Lower leg skin (tissue), 4 donors: ENCODE data around the gene AMOTL2. TPM values are rescaled to one million over a fixed set of nuclear protein-coding genes. Genes with fewer than 3 reads are reported as not detected.
A peak's percentile ranks its signal among the peaks of the same experiment; 100 is the strongest.

Source experiments
- DNase-seq, 2 donors: peaks; one replicate each; pipeline ENCODE4 v3.0.0-alpha.2; 2019; ENCODE audit warnings: low spot score in 2 of 2
- H3K4me3 ChIP-seq: fragments of 200-600 bp; sonication (generic); 2 replicates; pipeline ENCODE4 v1.5.1; 2017; ENCODE audit warnings: mild to moderate bottlenecking, low read depth; ENCODE audit not compliant: poor library complexity, severe bottlenecking
- CTCF ChIP-seq, 3 donors: fragments of 450-650 bp; IDR thresholded peaks; one replicate each; pipeline ENCODE4 v1.5.1; 2016; ENCODE audit warnings: antibody characterized with exemption in 3 of 3, mild to moderate bottlenecking in 3 of 3, moderate library complexity in 2 of 3
- POLR2A ChIP-seq, 2 donors: fragments of 450-650 bp; IDR thresholded peaks; one replicate each; pipeline ENCODE4 v1.6.1; 2016 to 2017; ENCODE audit warnings: antibody characterized with exemption in 2 of 2, mild to moderate bottlenecking in 1 of 2, moderate library complexity in 1 of 2
- WGBS, 2 donors: methylation state at CpG; one replicate each; pipeline ENCODE4 v1.1.5; 2018; 5-methylcytosine and 5-hydroxymethylcytosine counted together
- intact Hi-C: fragments of 100-400 bp; cut with DNase I; formaldehyde crosslinking; loops from one replicate; pipeline ENCODE4 v1.15.0; 2023; ENCODE audit warnings: low total_unique reads
- total RNA-seq, 4 donors: library from RNA; depleted of rRNA; stranded (reverse); fragments of >200 nt; gene quantifications; one replicate each; pipeline ENCODE4 v1.1.0, GENCODE V29; 2016

AMOTL2 gene
- total RNA-seq, 4 donors from 2014 or later = 97.1 to 151 (median 120) TPM

- intact Hi-C loops = no loop called here
- 84 to 95% methylated on average over 10 of the region's 10 CpGs for WGBS, 2 donors
- no peak overlapping the region for H3K4me3 ChIP-seq
- DNase-seq = peak in 1 of 2 donors; percentile 75
- TF ChIP-seq CTCF (IDR thresholded peaks at IDR 0.05) = no peak
- no peak for TF ChIP-seq POLR2A (IDR thresholded peaks at IDR 0.05)
These were observed 50.0 kb downstream of the AMOTL2 start for GRCh38 chr3:134323966-134324962.

- intact Hi-C loops = no loop called here
- TF ChIP-seq POLR2A (IDR thresholded peaks at IDR 0.05) = no peak
- no peak for TF ChIP-seq CTCF (IDR thresholded peaks at IDR 0.05)
- 89 to 91% methylated on average over 1 of the region's 1 CpG for WGBS, 2 donors
- no peak for DNase-seq
- no peak overlapping the region for H3K4me3 ChIP-seq
These were observed 52.0 kb downstream of the AMOTL2 start for GRCh38 chr3:134322286-134322685.

GRCh38 chr3:134320749-134321148, 53.5 kb downstream of the AMOTL2 start:
- no peak overlapping the region for H3K4me3 ChIP-seq
- no peak for TF ChIP-seq POLR2A (IDR thresholded peaks at IDR 0.05)
- TF ChIP-seq CTCF (IDR thresholded peaks at IDR 0.05) = no peak
- DNase-seq = peak in 1 of 2 donors; percentile 66
- WGBS, 2 donors = 62 to 69% methylated on average over 6 of the region's 6 CpGs
- intact Hi-C loops = no loop called here

GRCh38 chr3:134319931-134320330, 54.3 kb downstream of the AMOTL2 start:
- H3K4me3 ChIP-seq = no peak overlapping the region
- no peak for TF ChIP-seq POLR2A (IDR thresholded peaks at IDR 0.05)
- no peak for TF ChIP-seq CTCF (IDR thresholded peaks at IDR 0.05)
- 92 to 93% methylated on average over 2 of the region's 2 CpGs for WGBS, 2 donors
- DNase-seq = no peak
- intact Hi-C loops = no loop called here

- no peak overlapping the region for H3K4me3 ChIP-seq
- intact Hi-C loops = no loop called here
- WGBS, 2 donors = 96 to 98% methylated on average over 2 of the region's 2 CpGs
- peak in 1 of 2 donors; percentile 6 for DNase-seq
- no peak for TF ChIP-seq CTCF (IDR thresholded peaks at IDR 0.05)
- no peak for TF ChIP-seq POLR2A (IDR thresholded peaks at IDR 0.05)
These were observed 56.1 kb downstream of the AMOTL2 start for GRCh38 chr3:134318166-134318565.
